Neural cell (in vitro differentiated cells): Measurements from ENCODE around the gene KLHL34. TPM values are rescaled to one million over a fixed set of nuclear protein-coding genes. Genes with fewer than 3 reads are reported as not detected.

Experiments
- H2AFZ ChIP-seq: fragments of 200-600, 300-800 bp; sonication (generic), shearing (Covaris generic); 2 replicates; pipeline ENCODE4 v1.6.0; 2014; ENCODE audit warnings: low read depth, mild to moderate bottlenecking, antibody characterized with exemption, low read length, moderate library complexity
- H3F3A ChIP-seq: fragments of 200-600 bp; shearing (Covaris generic); 2 replicates; pipeline ENCODE4 v1.6.1; 2016; ENCODE audit warnings: mild to moderate bottlenecking, moderate library complexity, mixed read lengths, antibody characterized with exemption, low read length; ENCODE audit not compliant: insufficient read depth, poor library complexity, severe bottlenecking
- H3K27ac ChIP-seq: fragments of 200-600, 300-800 bp; sonication (generic), shearing (Covaris generic); 2 replicates; pipeline ENCODE4 v1.5.1; 2014; ENCODE audit warnings: mild to moderate bottlenecking, low read length, moderate library complexity
- H3K27me3 ChIP-seq: fragments of 300-800, 200-600 bp; sonication (generic), shearing (Covaris generic); 2 replicates; pipeline ENCODE4 v1.6.0; 2014; ENCODE audit warnings: mild to moderate bottlenecking, low read depth, low read length, moderate library complexity; ENCODE audit not compliant: insufficient read depth
- H3K36me3 ChIP-seq: fragments of 300-800, 200-600 bp; sonication (generic), shearing (Covaris generic); 2 replicates; pipeline ENCODE4 v1.5.1; 2014; ENCODE audit warnings: mild to moderate bottlenecking, antibody characterized with exemption, low read length, moderate library complexity; ENCODE audit not compliant: insufficient read depth
- H3K4me2 ChIP-seq: fragments of 300-800, 200-600 bp; sonication (generic), shearing (Covaris generic); 2 replicates; pipeline ENCODE4 v1.6.0; 2014; ENCODE audit warnings: mild to moderate bottlenecking, low read length
- H3K4me3 ChIP-seq: fragments of 300-800, 200-600 bp; sonication (generic), shearing (Covaris generic); 2 replicates; pipeline ENCODE4 v1.5.1; 2014; ENCODE audit warnings: mild to moderate bottlenecking, low read length, moderate library complexity
- H3K79me2 ChIP-seq: fragments of 200-600 bp; shearing (Covaris generic); replicated peaks from 2 replicates; pipeline ENCODE4 v1.6.0; 2014; ENCODE audit warnings: mild to moderate bottlenecking, low read length, moderate library complexity; ENCODE audit not compliant: insufficient read depth
- H3K9ac ChIP-seq: fragments of 300-800, 200-600 bp; sonication (generic), shearing (Covaris generic); 2 replicates; pipeline ENCODE4 v1.6.1; 2016; ENCODE audit warnings: mild to moderate bottlenecking, low read length, mixed read lengths
- H3K9me2 ChIP-seq: fragments of 200-600 bp; shearing (Covaris generic); 2 replicates; pipeline ENCODE4 v1.6.1; 2016; ENCODE audit warnings: mild to moderate bottlenecking, low read length, mixed read lengths; ENCODE audit not compliant: insufficient read depth
- H3K9me3 ChIP-seq: fragments of 200-600, 300-800 bp; sonication (generic), shearing (Covaris generic); 2 replicates; pipeline ENCODE4 v1.6.1; 2016; ENCODE audit warnings: mild to moderate bottlenecking, mixed run types, low read length, moderate library complexity, mixed read lengths
- H4K20me1 ChIP-seq: fragments of 200-600 bp; shearing (Covaris generic); 2 replicates; pipeline ENCODE4 v1.6.1; 2016; ENCODE audit warnings: mild to moderate bottlenecking, mixed run types; ENCODE audit not compliant: insufficient read depth
- EP300 ChIP-seq: fragments of 450-650 bp; conservative IDR thresholded peaks from 2 replicates; pipeline ENCODE4 v1.6.1; 2014; ENCODE audit warnings: antibody characterized with exemption, mild to moderate bottlenecking, moderate library complexity; ENCODE audit not compliant: poor library complexity, severe bottlenecking
- EZH2 ChIP-seq: fragments of 200-600, 300-800 bp; shearing (Covaris generic), sonication (generic); IDR thresholded peaks from 2 replicates; pipeline ENCODE4 v1.6.1; 2014; ENCODE audit warnings: antibody characterized with exemption, low read length, borderline replicate concordance, mild to moderate bottlenecking; ENCODE audit not compliant: insufficient read depth, poor library complexity, severe bottlenecking
- MXI1 ChIP-seq: fragments of 450-650 bp; conservative IDR thresholded peaks from 2 replicates; pipeline ENCODE4 v1.6.1; 2014; ENCODE audit warnings: antibody characterized with exemption, mild to moderate bottlenecking; ENCODE audit not compliant: poor library complexity, severe bottlenecking
- POLR2AphosphoS5 ChIP-seq: IDR thresholded peaks from 2 replicates; pipeline ENCODE4 v1.6.1; 2012
- RAD21 ChIP-seq: fragments of 450-650 bp; conservative IDR thresholded peaks from 2 replicates; pipeline ENCODE4 v1.6.1; 2014; ENCODE audit warnings: antibody characterized with exemption, mild to moderate bottlenecking, moderate library complexity
- SMC3 ChIP-seq: fragments of 450-650 bp; conservative IDR thresholded peaks from 2 replicates; pipeline ENCODE4 v1.6.1; 2014; ENCODE audit warnings: antibody characterized with exemption, mild to moderate bottlenecking, moderate library complexity; ENCODE audit not compliant: poor library complexity
- TAF1 ChIP-seq: IDR thresholded peaks from 2 replicates; pipeline ENCODE4 v1.6.1; 2012; ENCODE audit warnings: low read depth
- polyA plus RNA-seq: library from polyadenylated mRNA; depleted of rRNA; stranded (reverse); fragments of >200 nt; gene quantifications from 2 replicates; pipeline ENCODE4 v1.2.3, GENCODE V29; 2014
- TF ChIP-seq, protein P1 (sequence below): fragments of 450-650 bp; IDR thresholded peaks from 2 replicates; pipeline ENCODE4 v1.5.1; 2014; ENCODE audit warnings: antibody characterized with exemption, mild to moderate bottlenecking, moderate library complexity; ENCODE audit not compliant: poor library complexity, severe bottlenecking
- TF ChIP-seq, protein P2 (sequence below): IDR thresholded peaks from 2 replicates; pipeline ENCODE4 v1.6.1; 2012; ENCODE audit warnings: borderline replicate concordance

The KLHL34 gene
- polyA plus RNA-seq, 1 donor from 2014 or later, result not detected

DNA sequence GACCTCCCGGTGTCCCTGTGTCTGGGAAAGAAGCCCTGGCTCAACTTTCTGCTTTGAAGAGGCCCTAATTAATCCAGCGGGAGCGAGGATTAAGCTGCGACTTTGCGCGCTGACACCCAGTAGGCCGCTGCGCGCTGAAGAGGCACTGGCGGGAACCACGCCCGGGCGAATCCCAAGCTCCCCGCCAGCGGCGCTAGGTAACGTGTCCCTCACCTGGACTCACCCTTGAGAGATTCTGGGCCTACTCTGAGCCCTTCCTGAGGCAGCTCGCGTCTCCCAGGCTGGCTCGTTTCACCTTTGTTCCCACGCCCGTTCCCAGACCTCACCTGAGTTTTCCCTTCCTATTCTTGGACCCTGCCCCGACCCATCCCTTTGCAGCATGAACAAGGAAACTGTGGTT lies 616 bp upstream of the KLHL34 start:
- Histone ChIP-seq H3K36me3 (no peaks in the 10 kb centered on the region), H3K4me2 (no peak overlapping the region), H3K27ac (no peak overlapping the region), H4K20me1 (no peaks in the 10 kb centered on the region), H3K79me2 (no peaks in the 10 kb centered on the region), H3K27me3 (no peaks in the 10 kb centered on the region), H3K9me2 (no peaks in the 10 kb centered on the region), H3K4me3 (no peak overlapping the region), H3K9ac (no peak overlapping the region), H3K9me3 (no peaks in the 10 kb centered on the region), H2AFZ (no peak overlapping the region), H3F3A (no peaks in the 10 kb centered on the region)
- TF ChIP-seq TAF1, result no peak
- no peak for TF ChIP-seq POLR2AphosphoS5

DNA sequence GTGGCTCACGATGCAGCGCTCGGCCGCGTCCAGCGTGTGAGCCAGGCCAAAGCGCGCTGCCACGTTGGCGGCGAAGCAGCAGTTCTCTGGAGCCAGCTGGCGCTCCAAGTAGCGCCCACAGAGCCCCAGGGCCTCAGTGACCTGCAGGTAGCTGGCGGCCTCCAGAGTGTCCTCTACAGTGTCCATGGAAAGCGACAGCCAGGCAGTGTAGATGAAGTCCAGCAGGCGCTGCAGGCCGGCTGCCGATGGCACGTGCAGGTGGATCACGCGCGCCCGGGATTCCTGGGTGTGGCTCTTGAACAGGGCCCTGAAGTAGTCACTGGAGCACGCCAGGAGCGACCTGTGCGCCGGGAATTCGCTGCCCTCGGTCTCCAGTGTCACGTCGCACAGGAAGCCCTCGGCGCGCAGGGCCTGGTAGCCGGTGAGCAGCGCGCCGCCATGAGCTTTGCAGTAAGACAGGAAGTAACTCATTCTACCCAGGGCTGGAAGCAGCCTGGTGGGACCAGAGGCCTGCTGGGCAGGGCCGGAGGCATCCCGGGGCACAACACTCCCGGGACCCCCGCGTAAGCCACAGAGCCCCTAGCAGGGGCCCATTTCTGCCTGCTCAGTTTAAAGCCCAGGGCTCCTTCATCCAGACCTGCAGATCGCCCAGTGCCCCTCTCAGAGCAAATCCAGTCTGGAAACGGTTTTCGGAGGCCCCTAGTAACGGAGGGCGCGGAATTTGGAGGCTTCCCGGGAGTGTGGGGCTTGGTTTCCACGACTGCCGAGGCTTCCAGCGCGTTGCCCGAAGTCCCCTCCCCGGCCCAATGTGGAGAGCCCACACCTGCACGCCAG lies 595 bp downstream of the KLHL34 start:
- TF ChIP-seq TAF1, result no peak
- no peak for TF ChIP-seq SMC3
- TF ChIP-seq, protein P1, sequence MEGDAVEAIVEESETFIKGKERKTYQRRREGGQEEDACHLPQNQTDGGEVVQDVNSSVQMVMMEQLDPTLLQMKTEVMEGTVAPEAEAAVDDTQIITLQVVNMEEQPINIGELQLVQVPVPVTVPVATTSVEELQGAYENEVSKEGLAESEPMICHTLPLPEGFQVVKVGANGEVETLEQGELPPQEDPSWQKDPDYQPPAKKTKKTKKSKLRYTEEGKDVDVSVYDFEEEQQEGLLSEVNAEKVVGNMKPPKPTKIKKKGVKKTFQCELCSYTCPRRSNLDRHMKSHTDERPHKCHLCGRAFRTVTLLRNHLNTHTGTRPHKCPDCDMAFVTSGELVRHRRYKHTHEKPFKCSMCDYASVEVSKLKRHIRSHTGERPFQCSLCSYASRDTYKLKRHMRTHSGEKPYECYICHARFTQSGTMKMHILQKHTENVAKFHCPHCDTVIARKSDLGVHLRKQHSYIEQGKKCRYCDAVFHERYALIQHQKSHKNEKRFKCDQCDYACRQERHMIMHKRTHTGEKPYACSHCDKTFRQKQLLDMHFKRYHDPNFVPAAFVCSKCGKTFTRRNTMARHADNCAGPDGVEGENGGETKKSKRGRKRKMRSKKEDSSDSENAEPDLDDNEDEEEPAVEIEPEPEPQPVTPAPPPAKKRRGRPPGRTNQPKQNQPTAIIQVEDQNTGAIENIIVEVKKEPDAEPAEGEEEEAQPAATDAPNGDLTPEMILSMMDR, result no peak
- no peak for TF ChIP-seq RAD21
- no peak for TF ChIP-seq EZH2
- TF ChIP-seq, protein P2, sequence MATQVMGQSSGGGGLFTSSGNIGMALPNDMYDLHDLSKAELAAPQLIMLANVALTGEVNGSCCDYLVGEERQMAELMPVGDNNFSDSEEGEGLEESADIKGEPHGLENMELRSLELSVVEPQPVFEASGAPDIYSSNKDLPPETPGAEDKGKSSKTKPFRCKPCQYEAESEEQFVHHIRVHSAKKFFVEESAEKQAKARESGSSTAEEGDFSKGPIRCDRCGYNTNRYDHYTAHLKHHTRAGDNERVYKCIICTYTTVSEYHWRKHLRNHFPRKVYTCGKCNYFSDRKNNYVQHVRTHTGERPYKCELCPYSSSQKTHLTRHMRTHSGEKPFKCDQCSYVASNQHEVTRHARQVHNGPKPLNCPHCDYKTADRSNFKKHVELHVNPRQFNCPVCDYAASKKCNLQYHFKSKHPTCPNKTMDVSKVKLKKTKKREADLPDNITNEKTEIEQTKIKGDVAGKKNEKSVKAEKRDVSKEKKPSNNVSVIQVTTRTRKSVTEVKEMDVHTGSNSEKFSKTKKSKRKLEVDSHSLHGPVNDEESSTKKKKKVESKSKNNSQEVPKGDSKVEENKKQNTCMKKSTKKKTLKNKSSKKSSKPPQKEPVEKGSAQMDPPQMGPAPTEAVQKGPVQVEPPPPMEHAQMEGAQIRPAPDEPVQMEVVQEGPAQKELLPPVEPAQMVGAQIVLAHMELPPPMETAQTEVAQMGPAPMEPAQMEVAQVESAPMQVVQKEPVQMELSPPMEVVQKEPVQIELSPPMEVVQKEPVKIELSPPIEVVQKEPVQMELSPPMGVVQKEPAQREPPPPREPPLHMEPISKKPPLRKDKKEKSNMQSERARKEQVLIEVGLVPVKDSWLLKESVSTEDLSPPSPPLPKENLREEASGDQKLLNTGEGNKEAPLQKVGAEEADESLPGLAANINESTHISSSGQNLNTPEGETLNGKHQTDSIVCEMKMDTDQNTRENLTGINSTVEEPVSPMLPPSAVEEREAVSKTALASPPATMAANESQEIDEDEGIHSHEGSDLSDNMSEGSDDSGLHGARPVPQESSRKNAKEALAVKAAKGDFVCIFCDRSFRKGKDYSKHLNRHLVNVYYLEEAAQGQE, result no peak
- TF ChIP-seq POLR2AphosphoS5, result no peak
- TF ChIP-seq MXI1, result no peak
- no peak for TF ChIP-seq EP300
- no peaks in the 10 kb centered on the region for H3K9me2 ChIP-seq
- H3K9me3 ChIP-seq, result no peaks in the 10 kb centered on the region
- no peak overlapping the region for H3K27ac ChIP-seq
- no peaks in the 10 kb centered on the region for H3F3A ChIP-seq
- no peaks in the 10 kb centered on the region for H4K20me1 ChIP-seq
- no peak overlapping the region for H3K9ac ChIP-seq
- no peaks in the 10 kb centered on the region for H3K27me3 ChIP-seq
- no peaks in the 10 kb centered on the region for H3K36me3 ChIP-seq
- H2AFZ ChIP-seq, result no peak overlapping the region
- H3K4me3 ChIP-seq, result no peak overlapping the region
- H3K79me2 ChIP-seq, result no peaks in the 10 kb centered on the region
- H3K4me2 ChIP-seq, result no peak overlapping the region
